NCI-H524 treated with DMSO at 0.1 percent for 48 hours (cell line): Measurements from ENCODE around the gene ARMC9.

Source experiments
- DNase-seq: peaks from one replicate; lab custom pipeline; 2025; lab: John Stamatoyannopoulos, UW

Gene ARMC9

GRCh38 chr2:231204581-231204980, 6.2 kb downstream of the ARMC9 start:
- no peak for DNase-seq

- no peak for DNase-seq
Measured at GRCh38 chr2:231207734-231208133, 9.3 kb downstream of the ARMC9 start.

GRCh38 chr2:231210782-231211181, 12.4 kb downstream of the ARMC9 start:
- no peak for DNase-seq

- no peak for DNase-seq
Measured at GRCh38 chr2:231211486-231211885, 13.1 kb downstream of the ARMC9 start.

- no peak for DNase-seq
Measured at GRCh38 chr2:231212329-231212845, 14.0 kb downstream of the ARMC9 start.

- no peak for DNase-seq
Measured at GRCh38 chr2:231213931-231214642, 15.7 kb downstream of the ARMC9 start.

GRCh38 chr2:231218366-231218765, 19.9 kb downstream of the ARMC9 start:
- DNase-seq = no peak

GRCh38 chr2:231219289-231219688, 20.9 kb downstream of the ARMC9 start:
- DNase-seq = no peak

- DNase-seq = no peak
Measured at GRCh38 chr2:231221761-231222160, 23.3 kb downstream of the ARMC9 start.

GRCh38 chr2:231222318-231223000, 24.0 kb downstream of the ARMC9 start:
- no peak for DNase-seq

GRCh38 chr2:231223001-231223375, 24.6 kb downstream of the ARMC9 start:
- no peak for DNase-seq

- no peak for DNase-seq
Measured at GRCh38 chr2:231223458-231223976, 25.1 kb downstream of the ARMC9 start.

GRCh38 chr2:231227310-231228162, 29.1 kb downstream of the ARMC9 start:
- peak; percentile 6 for DNase-seq

GRCh38 chr2:231228223-231228622, 29.8 kb downstream of the ARMC9 start:
- no peak for DNase-seq

- no peak for DNase-seq
Measured at GRCh38 chr2:231228974-231229529, 30.6 kb downstream of the ARMC9 start.

- no peak for DNase-seq
Measured at GRCh38 chr2:231235217-231235616, 36.8 kb downstream of the ARMC9 start.

- no peak for DNase-seq
Measured at GRCh38 chr2:231238689-231239088, 40.3 kb downstream of the ARMC9 start.

- no peak for DNase-seq
Measured at GRCh38 chr2:231239751-231240150, 41.3 kb downstream of the ARMC9 start.

- DNase-seq = no peak
Measured at GRCh38 chr2:231241755-231242507, 43.5 kb downstream of the ARMC9 start.

- no peak for DNase-seq
Measured at GRCh38 chr2:231243866-231244265, 45.4 kb downstream of the ARMC9 start.
